SK-N-DZ (cell line): ENCODE measurements around the gene TKFC.
A peak's percentile ranks its signal among the peaks of the same experiment; 100 is the strongest.

Source experiments
- DNase-seq: peaks from one replicate; pipeline ENCODE4 v3.0.0-alpha.2; 2015; ENCODE audit warnings: low spot score

TKFC gene

DNA sequence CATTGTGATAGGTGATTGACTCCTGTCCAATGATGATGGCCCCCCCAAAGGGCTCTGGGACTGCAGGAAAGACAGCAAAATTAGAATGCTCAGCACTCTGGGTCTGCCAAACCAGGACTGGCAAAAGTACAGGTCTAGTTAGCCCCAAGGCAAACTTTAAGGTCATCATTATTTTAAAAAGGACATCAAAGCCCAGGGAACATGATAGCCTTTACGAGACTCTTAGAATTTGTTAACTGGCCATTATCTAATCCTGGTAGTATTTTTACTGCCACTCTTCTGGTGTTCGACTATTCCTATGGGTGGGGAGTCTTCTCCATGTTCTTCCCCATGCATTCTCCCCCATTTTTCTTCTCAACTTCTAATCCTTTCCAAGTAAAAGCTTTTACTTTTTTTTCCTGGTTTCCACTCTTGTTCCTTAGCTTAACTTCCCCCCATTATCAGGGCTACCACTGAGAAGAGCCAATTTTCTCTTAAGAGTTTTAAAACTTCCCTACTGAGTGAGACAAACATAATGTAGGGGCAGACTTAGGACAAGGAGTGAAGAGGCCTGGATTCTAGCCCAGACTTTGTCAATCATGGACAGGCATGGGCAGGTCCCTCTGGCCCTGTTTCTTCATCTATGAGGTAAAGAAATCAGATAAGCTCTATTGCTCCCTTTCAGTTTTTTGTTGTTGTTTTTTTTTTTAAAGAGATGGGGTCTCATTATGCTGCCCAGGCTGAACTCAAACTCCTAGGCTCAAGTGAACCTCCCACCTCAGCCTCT lies 7.2 kb upstream of the TKFC start:
- DNase-seq: no peak

DNA sequence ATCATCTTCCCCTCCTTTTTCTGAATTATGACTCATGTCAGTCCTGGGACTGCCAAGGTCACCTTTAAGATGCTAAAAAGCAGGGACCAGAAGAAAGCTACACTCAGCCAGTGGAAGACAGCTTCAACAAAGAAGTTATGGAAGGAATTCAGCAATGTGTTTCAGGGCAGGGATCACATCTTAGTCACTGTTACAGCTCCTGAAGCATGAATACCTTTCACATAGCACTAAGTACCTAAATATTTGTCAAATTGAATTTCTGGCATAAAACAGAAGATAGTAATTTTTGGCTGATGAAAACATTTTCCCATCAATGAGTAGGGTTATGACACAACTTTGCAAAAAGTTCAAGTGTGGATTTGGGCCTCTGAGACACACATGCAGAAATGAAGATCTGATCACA lies 5.4 kb upstream of the TKFC start:
- no peak for DNase-seq

DNA sequence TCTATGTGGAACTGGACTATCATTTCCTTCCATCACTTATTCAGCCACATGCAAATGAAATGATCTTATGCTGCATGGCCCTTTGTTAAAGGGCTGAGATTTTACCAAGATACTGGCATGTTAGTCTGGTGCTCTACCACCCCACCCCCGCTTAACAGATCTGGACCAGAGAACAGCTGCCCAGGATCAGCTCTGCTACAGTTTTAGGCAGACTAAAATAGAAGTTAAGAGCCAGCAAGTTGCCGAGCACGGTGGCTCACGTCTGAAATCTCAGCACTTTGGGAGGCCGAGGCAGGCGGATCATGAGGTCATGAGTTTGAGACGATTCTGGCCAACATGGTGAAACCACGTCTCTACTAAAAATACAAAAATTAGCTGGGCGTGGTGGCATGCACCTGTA lies 4.7 kb upstream of the TKFC start:
- no peak for DNase-seq

DNA sequence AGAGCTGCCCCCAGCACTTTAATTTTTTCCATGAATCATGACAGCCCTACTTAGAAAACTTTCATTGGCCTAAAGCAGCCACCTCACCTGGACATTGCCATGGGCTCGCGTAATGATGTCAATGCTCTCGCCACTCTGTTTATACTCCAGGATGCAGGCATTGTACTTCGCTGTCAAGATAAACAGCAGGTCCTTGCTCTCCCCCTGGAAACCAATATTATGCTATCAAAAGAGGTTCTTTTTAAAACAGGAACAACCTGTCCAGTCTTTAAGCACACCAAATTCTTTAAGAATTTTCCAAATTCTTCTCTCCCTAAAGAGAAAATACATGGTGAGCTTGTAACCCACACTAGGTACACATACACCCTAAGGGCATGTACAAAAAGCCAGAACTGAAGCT lies 3.2 kb upstream of the TKFC start:
- no peak for DNase-seq

DNA sequence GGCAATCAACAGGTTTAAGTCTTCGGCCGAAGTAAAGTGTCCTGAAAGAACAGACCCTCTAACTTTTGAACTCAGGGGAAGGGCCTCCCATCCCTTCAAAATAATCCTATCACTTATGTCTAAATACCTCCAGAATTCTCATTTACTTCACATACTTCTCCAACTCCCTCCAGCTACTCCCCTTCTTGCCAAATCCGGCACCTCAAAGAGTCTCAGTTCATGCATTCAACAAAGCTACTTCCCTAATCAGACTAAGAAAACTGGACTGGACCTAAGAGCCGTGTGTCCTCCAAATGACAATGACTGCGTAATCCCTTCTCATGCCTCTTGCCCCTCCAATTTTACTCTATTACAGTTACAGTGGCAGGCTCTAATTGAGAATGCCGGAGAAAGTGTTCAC lies 1.4 kb upstream of the TKFC start:
- DNase-seq: no peak

DNA sequence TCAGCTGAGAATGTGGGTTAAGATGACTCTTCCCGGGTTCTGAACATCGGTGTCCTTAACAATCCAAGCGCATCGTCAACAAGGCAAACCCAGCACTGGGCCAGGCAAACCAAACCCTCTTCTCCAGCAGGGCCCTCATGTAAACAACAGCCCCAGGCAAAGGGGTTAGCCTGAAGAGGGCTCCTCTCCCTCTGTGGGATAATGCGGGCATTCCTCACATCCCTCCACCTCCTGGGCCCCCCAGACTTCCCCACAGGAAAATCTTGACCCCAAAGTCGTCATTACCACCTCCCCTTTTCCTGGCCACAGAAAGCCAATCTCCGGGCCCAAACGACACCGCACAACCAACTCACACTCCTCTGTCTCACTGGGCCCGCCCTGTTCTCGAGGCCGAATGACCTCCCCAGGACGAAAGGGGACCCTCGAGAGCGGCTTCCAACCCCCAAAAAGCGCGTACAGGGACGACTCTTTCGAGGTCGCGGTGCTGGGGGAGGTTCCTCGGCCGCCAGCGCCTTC lies 689 bp upstream of the TKFC start:
- no peak for DNase-seq

DNA sequence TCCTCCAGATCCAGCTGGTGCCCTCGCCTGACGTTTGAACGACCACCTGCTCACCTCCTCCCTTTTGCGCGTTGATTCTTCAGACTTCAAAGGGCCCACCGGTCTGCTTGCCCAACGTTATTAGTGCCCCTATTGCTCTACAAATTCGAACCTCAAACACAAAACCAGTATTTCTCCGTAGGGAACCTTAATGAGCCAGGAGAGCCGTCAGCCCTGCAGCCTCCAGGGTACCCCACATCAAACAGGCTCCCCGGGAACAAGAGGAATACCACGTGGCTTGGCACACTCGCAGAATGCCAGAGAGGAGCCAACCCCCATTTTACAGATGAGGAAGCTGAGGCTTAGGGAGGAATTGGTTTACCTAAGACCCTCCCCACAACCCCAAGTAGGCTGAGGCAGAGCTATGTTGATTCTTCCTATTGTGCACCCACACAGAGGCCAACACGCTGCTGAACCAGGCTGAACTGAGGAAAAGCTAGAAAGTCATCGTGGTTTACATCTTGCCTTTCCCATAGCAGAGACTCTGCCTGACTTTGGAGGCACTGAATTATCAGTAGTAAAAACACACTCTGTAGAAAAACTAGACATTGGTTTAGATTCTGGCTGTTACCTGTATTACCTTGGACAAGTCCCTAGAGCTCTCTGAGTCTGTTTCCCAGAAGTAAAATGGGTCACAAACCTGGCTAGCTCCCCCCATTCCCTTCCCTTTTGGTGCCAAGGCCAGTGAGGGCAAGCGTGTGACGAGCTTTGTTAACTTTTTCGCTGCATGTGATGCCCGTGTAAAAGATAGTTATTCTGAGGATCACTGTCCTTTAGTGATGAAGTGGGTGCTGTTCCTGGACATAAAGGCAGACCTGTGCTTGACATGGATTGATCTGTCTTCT lies 764 bp downstream of the TKFC start:
- DNase-seq: no peak

DNA sequence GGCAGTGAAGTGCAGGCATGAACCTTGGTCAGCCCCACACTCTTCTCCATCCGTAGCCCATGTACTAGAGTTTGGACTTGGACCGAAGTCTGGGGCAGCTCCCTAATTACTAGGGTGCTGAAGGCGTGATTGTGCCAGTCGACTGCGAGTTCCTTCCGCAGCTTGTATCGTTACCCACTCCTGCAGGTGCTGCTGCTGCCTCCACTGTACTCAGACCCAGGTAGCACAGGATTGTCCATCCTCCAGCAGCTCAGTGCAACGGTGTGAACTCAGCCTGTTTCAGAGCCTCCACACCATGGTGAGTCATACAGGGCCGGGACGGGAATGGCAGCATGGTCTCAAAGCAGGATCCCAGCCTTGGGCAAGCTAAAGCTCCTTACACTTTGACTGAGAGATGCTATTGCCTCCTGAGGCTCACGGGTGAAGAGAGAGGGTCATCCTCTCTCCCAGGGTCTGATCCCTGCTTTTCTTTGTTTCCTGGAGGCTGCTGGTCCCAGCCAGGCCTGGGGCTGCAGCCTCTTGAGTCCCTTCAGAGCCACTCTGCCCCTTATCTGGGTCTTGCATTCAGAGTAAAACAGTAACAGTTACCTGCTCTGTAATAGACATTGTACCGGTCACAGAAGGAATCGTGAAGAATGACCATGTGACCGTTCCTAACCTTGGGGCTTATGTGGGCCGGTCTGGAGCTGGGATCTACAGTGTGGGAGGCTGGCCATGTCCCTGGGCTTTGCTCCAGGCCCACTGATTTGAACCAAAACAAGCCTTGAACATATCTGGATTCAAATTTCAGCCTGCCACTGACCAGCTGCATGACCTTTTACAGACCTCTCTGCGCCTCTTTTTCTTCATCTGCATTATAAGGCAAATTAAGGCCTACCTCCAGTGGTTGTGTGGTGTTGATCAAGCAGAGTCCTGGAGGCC lies 1.7 kb downstream of the TKFC start:
- no peak for DNase-seq

DNA sequence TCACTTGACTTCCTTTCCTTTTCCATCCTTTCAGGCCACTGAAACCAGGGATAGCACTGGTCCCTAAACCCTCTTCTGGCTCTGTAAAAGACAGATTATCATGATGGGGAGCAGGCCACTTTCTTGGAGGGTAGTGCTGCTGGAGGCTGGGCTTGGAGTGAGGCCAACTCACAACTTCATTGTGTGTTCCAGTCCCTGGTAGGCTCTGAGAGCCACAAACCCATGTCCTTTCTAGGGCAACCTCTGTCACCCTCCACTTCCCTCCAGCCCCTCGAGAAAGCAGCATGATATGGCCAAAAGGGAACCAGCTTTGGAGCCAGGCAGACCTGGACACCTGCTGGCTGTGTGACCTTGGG lies 2.3 kb downstream of the TKFC start:
- no peak for DNase-seq

DNA sequence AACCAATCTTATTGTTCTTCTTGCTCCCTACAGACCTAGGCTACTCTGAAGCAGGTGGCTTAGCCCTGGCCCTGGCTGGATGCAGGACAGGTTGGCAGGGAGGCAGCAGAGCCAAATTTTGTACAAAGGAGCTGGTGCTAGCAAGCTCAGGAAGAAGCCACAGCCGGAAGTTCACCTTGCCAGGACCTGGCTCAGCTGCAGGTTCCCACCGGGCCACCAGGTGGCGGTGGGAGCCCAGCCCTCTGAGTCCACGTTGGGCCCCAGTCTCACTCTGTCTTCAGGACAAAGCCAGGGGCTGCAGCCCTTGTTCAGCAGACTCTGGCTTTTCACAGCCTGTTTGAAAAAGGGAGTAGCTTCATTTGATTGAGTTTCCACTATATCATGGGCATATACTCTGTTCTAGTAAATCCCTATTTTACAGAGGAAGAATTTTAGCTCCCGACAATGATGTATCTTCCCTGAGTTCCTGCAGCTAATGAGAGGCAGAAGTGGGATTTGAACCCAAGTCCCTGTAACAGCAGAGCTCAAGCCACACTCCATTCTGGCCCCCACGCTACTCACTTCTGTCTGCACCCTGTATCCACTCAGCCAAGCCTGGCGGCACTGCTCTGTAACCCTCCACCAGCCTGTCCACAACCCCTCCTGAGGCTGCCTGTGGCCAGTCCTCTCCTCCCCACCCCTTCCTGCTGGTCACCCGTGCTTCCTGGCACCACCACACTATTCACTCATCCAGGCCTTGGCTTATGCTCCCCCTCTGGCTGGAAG lies 3.3 kb downstream of the TKFC start:
- peak; percentile 85 for DNase-seq

DNA sequence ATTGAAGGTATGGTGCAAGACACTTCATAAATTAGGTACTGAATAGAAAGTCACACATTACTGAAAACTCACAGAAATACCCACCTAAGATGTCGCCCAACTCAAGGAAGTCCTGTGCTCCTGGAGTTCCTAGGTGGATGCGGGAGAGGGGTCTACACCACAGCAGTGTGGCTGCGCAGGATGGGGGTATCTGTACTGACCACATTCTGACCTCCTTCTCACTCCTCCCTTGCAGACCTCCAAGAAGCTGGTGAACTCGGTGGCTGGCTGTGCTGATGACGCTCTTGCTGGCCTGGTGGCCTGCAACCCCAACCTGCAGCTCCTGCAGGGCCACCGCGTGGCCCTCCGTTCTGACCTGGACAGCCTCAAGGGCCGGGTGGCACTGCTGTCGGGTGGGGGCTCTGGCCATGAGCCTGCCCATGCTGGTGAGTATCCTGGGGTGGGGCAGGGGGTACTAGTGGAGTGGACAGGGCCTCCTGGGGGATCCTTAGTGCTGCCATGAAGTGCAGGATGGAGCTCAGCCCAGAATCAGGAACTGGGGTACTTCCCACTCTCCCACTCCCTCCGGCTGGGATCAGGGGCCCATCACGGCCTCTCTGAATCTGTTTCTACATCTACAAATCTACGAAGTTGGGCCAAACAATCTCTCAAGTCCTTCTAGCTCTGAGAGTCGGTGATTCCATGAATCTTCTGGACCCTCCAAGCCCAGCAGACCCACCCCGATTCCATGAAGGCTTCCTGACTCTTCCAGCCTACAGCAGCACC lies 4.9 kb downstream of the TKFC start:
- DNase-seq: no peak

DNA sequence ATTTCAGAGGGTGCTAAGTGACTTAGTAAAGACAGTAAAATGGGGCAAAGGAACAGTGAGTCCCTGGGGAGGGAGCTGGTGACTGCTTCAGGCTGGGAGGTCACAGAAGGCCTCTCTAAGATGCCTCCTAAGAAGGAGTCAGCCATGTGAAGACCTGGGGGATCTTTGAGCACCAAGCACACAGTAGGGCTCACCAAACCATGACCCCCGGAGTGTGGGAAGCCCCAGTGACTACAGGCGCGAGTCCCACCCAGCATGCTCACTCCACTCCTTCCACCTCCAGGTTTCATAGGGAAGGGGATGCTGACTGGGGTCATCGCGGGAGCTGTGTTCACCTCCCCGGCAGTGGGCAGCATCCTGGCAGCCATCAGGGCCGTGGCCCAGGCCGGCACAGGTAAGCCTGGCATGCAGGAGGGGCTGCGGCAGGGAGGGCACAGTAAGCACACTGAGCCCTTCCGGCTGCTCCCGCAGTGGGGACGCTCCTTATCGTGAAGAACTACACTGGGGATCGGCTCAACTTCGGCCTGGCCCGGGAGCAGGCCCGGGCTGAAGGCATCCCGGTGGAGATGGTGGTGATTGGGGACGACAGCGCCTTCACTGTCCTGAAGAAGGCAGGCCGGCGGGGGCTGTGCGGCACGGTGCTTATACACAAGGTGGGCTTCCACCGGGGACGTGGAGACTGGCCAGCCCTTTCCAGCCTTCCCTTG lies 5.9 kb downstream of the TKFC start:
- no peak for DNase-seq

DNA sequence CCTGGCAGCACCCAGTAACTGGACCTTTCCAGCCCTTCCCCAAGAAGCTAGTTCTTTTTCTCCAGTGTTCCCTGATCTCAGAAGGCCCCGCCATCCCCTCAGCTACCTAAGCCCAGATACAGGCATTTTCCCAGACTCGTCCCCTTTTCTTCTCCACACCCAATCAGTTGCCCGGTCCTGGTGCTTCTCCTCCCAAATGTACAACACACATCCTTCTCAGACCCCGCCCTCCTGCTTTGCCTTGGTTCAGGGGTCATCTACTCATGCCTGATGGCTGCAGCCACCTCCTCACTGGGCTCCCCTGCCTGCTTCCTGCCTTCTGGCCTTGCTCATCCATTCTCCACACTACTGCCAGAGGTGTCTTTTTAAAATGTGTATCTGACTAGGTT lies 6.5 kb downstream of the TKFC start:
- DNase-seq: no peak

DNA sequence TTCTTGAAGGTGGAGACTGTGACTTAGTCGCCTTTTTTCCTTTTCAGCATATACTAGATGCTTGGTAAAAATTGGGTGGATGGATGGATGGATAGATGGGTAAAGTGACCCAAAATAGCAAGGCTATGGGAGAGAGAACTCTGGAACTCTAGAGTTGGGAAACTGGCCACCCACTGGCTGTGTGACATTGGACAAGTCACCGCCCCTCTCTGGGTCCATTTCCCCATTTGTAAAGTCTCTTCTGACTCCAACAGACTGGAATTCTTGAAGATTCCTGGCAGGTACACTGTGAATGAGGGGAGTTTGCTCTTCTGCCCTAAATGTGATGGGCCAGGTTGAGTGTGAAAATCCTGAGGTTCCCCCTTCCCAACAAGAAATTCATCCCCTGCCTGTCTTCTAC lies 8.0 kb downstream of the TKFC start:
- no peak for DNase-seq

DNA sequence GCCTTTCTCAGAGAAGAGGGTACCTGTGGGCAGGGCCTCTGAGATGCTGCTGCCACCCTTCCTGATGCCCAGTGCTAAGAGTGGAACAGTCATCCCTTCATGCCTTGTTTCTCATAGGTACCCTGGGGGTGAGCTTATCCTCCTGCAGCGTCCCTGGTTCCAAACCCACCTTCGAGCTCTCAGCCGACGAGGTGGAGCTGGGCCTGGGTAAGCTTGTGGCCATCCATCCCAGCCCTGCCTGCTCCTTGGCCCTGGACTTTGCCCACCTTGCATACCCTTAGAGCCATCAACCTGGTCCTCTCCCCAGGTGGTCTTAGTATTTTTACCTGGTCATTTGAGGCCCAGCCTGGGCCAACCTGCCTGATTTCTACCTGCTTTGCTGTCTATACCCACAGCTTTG lies 8.7 kb downstream of the TKFC start:
- no peak for DNase-seq

DNA sequence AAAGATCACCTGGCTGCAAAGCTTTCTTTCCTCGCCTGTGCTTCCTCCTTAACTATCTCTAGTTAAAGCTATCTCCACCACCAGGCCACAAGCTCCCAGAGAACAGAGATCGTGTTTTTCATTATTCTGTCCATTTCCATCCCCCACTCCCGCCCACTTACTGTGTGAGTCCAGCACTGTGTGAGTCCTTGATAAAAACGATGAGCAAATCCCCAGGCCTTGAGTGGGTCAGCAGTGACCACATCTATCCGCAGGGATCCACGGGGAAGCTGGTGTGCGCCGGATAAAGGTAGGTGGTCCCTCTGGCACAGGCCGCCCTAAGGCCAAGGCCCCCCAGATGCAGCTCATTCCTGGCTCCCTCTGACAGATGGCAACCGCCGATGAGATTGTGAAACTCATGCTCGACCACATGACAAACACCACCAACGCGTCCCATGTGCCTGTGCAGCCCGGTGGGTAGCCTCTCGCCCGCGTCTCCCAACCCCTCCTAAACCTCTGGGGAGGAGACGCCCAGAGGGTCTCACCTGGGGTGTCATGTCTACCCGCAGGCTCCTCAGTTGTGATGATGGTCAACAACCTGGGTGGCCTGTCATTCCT lies 9.3 kb downstream of the TKFC start:
- DNase-seq: no peak

DNA sequence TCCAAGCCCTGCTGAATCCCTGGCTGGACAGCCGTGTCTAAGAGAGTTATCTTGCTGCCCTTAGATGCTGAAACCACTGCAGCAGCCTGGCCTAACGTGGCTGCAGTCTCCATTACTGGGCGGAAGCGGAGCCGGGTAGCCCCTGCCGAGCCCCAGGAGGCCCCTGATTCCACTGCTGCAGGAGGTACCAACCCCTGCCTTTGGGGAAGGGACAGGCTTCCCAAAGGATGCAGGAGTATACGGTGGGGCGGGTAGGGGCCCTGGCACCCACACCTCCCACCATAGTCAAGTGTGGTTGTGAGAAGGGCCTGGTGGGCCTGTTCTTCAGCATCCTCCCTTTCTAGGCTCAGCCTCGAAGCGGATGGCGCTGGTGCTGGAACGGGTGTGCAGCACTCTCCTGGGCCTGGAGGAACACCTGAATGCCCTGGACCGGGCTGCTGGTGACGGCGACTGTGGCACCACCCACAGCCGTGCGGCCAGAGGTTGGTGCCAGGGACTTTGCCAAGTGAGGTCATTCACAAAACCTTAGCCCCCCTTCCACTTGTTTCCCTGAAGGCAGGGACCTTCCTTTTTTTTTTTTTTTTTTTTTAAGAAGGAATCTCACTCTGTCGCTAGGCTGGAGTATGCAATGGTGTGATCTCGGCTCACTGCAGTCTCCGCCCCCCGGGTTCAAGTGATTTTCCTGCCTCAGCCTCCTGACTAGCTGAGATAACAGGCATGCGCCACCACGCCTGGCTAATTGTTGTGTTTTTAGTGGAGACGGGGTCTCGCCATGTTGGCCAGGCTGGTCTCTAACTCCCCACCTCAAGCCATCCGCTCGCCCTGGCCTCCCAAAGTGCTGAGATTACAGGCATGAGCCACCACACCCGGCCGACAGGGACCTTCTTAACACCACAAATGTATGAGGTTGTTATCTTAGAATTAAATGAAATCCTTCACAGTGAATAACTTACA lies 11.0 kb downstream of the TKFC start:
- no peak for DNase-seq

DNA sequence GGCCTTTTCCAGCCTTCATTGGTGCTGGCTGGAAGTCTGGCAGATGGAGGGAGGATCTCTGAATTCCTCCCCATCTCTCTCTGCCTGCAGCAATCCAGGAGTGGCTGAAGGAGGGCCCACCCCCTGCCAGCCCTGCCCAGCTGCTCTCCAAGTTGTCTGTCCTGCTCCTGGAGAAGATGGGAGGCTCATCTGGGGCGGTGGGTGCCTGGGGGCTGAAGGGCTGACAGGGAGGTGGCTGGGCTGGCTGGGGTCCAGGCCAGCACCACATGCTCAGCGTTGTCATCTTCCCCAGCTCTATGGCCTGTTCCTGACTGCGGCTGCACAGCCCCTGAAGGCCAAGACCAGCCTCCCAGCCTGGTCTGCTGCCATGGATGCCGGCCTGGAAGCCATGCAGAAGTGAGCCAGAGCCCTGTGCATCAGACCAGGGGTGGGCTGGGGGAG lies 12.2 kb downstream of the TKFC start:
- no peak for DNase-seq
